Uterus (tissue), 2 donors: ENCODE data around the gene TLCD3B.

Experiments used
- CTCF ChIP-seq, 4 experiments: fragments of 200-600 bp in 2 of 4; fragments of 450-650 bp in 2 of 4; sonication (generic) in 2 of 4; IDR thresholded peaks; one replicate each; pipeline ENCODE4 v1.5.1; 2016 to 2019; ENCODE audit warnings: antibody characterized with exemption in 4 of 4, mild to moderate bottlenecking in 2 of 4, moderate library complexity in 1 of 4
- POLR2A ChIP-seq, 2 donors: fragments of 450-650 bp; IDR thresholded peaks; one replicate each; pipeline ENCODE4 v1.6.1; 2016; ENCODE audit warnings: antibody characterized with exemption in 2 of 2, mild to moderate bottlenecking in 1 of 2, moderate library complexity in 1 of 2

- TF ChIP-seq CTCF (IDR thresholded peaks at IDR 0.05), result no peak
- no peak for TF ChIP-seq POLR2A (IDR thresholded peaks at IDR 0.05)
Observed at GRCh38 chr16:29991571-29991904, 39.5 kb downstream of the TLCD3B start.
